NCI-H446 (cell line): ENCODE measurements around the gene UBE3D.
"Not testable (repeated sequence)": the region's sequence is repeated elsewhere in the genome, so short reads cannot be mapped to it uniquely, and the experiment has no call there.

ENCODE experiments used
- DNase-seq, 2 experiments: peaks; one replicate each; lab custom pipeline; 2025; lab: John Stamatoyannopoulos, UW

The UBE3D gene

GRCh38 chr6:82978362-82978945 is 87.2 kb downstream of the UBE3D start:
- no peak for DNase-seq

DNA sequence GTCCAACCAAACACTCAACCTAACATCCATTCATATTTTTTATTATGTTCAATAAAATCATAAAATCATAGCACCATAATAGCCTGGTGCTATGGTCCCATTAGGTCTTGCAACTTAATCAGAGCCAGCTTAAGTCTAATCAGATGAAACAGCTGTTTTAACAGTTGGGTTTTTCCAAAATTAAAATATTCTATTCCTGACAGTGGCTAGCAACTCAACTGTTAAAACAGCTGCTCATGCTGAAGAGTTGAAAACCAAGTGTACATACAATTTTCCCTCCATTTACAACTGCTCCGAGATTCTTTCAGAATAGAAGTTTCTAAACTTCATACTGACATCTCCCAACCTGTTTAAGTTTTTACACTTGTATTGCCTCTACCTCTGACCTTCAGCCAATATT is 89.5 kb downstream of the UBE3D start:
- no peak for DNase-seq

- no peak for DNase-seq
Measured at GRCh38 chr6:82971877-82972460, 93.7 kb downstream of the UBE3D start.

DNA sequence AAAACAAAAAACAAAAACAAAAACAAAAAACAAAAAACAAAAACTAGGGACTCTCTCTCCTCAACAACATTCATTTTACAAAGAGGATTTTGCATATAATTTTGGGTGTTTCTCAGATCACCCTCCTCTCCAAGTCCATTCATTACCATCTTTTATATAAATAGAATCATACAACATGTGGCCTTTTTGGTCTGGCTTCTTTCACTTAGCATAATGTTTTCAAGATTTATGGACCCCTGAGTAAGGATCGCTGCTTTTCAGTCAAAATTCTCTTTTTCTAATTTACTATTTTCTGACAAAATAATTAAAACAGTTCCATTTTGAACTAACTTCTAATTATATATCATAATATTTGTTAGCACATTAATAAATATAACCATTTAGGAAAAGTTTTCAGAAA is 94.8 kb downstream of the UBE3D start:
- DNase-seq = no peak

DNA sequence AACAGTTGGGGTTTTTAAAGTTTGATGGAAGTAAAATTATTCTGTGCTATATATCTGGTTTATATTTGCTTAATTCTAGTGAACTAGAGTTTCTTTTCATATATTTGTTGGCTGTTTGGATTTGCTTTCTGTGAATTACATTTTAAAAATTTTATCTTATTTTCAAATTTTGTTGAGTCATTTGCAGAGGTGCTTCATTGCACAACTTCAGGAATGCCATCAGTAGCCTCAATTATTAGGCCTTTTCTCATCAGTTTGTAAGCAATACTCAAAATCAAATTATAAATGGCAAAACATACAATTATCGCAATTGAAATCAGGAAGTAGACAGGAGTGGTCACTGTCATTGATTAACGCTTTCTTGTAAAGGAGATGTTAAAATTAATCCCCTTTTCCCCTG is 96.9 kb downstream of the UBE3D start:
- DNase-seq = no peak

GRCh38 chr6:82963191-82963925 is 102.3 kb downstream of the UBE3D start:
- no peak for DNase-seq

DNA sequence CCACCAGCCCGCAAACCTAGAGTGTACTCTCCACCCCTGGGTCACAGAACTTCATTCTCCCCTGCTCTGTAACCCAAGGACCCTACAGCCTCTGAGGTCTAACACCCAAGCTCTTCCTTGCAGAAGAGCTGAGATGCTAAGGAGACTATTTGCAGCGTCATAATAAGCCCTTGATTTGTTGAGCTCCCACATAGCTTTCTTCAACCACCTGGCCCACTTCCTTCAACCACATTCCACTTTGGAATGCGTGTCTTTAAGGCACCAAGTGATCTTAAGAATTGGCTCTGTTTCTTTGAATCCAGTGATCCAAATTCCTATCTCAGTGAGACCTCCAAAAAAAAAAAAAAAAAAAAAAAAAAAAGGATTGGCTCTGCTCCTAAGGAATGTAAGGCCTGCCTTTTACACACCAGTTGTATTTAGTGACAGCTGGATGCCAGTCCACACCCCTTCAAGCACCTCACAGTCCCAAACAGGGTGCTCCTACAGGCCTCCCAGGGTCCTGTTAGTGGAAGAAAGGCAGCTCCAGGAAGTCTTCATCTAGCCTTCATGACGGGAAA is 106.2 kb downstream of the UBE3D start:
- no peak for DNase-seq

GRCh38 chr6:82958551-82958950 is 107.1 kb downstream of the UBE3D start:
- no peak for DNase-seq

- no peak for DNase-seq
Measured at GRCh38 chr6:82957868-82958245, 107.8 kb downstream of the UBE3D start.

- no peak for DNase-seq
Measured at GRCh38 chr6:82957171-82957867, 108.3 kb downstream of the UBE3D start.

DNA sequence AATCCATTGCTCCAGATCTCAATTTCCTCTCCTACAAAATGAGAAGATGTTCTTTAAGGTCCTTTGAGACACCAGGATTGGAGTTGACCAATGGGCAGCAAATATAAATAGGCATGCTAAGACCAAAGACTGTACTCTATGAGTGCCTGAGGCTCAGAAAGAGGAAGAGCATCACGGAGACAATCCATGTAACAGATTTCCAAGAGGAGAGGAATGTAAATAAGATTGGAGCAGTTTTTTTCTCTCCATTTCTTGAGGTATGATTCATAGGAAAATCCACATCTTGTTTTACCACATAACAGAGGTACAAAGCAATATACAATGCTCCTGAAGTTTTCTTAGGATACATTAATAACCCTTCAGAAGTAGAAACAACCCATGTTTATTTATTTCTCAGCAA is 109.8 kb downstream of the UBE3D start:
- no peak for DNase-seq

- DNase-seq = no peak
Measured at GRCh38 chr6:82954937-82955577, 110.6 kb downstream of the UBE3D start.

- DNase-seq = no peak
Measured at GRCh38 chr6:82954356-82954755, 111.3 kb downstream of the UBE3D start.

- no peak for DNase-seq
Measured at GRCh38 chr6:82953871-82954270, 111.8 kb downstream of the UBE3D start.

- no peak for DNase-seq
Measured at GRCh38 chr6:82951935-82952334, 113.7 kb downstream of the UBE3D start.

- DNase-seq = no peak
Measured at GRCh38 chr6:82951389-82951788, 114.3 kb downstream of the UBE3D start.

- not testable (repeated sequence) for DNase-seq
Measured at GRCh38 chr6:82930915-82931314, 134.7 kb downstream of the UBE3D start.

- DNase-seq = no peak
Measured at GRCh38 chr6:82924799-82925535, 140.7 kb downstream of the UBE3D start.

GRCh38 chr6:82921258-82921657 is 144.4 kb downstream of the UBE3D start:
- no peak for DNase-seq

GRCh38 chr6:82917346-82918064 is 148.1 kb downstream of the UBE3D start:
- no peak for DNase-seq

DNA sequence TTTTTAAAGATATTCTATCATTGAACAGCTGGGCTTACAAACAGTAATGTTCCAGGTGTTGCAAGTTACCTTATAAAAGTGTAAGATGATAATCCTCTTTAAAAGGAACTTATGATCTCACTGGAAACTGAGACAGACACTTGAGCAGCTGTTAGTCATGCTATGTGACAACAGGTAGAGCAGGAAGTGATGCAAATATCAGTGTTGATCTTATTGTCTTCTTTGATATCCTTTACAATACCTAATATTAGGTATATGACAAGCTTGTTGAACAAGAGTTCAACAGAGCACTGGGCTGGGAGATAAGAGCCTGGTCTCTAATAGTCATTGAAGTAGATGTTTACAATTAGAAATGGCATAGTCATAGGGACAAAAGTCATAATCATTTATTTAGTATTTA is 150.0 kb downstream of the UBE3D start:
- DNase-seq = no peak
